Caco-2 (cell line): ENCODE measurements around the gene HIPK2. TPM values are rescaled to one million over a fixed set of nuclear protein-coding genes. Genes with fewer than 3 reads are reported as not detected.

ENCODE experiments used
- BruUV-seq: library from RNA; stranded (reverse); fragments of 400-500 nt; replicated peaks from 2 replicates; lab custom pipeline; 2021; lab: Mats Ljungman, UMichigan
- CTCF ChIA-PET: fragments of 300-600 bp; sonication (Branson Sonifier 250); formaldehyde crosslinking; loops from one replicate; lab custom pipeline; 2022; ENCODE audit warnings: antibody characterized with exemption; lab: Charles Lee
- POLR2A ChIA-PET: fragments of 300-600 bp; sonication (Branson Sonifier 250); formaldehyde crosslinking; loops from one replicate; lab custom pipeline; 2022; ENCODE audit warnings: antibody characterized with exemption; lab: Charles Lee
- DNase-seq, 2 experiments: peaks; one replicate each; pipeline versions ENCODE4 v3.0.0 to v3.0.0-alpha.2; 2020 to 2022
- H3K27me3 ChIP-seq: replicated peaks from 2 replicates; pipeline ENCODE4 v1.6.0; 2011; ENCODE audit warnings: low read length; ENCODE audit not compliant: control insufficient read depth, insufficient read depth
- H3K36me3 ChIP-seq: 2 replicates; pipeline ENCODE4 v1.5.1; 2011; ENCODE audit warnings: low read length; ENCODE audit not compliant: control insufficient read depth, insufficient read depth
- H3K4me1 ChIP-seq: fragments of 250-450 bp; sonication (Bioruptor Pico); 2 replicates; pipeline ENCODE4 v1.5.1; 2020; ENCODE audit warnings: mild to moderate bottlenecking
- H3K4me3 ChIP-seq: 2 replicates; pipeline ENCODE4 v1.5.1; 2011; ENCODE audit warnings: low read depth, mild to moderate bottlenecking, control low read depth, low read length
- H3K9me3 ChIP-seq: fragments of 250-450 bp; sonication (Bioruptor Pico); 2 replicates; pipeline ENCODE4 v1.5.1; 2020; ENCODE audit warnings: mild to moderate bottlenecking, moderate library complexity
- H3K27ac Mint-ChIP-seq: one replicate; pipeline ENCODE4 v1.8.0; 2022; ENCODE audit warnings: mixed read lengths; ENCODE audit not compliant: unreplicated experiment
- H3K27me3 Mint-ChIP-seq: one replicate; pipeline ENCODE4 v1.8.0; 2022; ENCODE audit warnings: mixed read lengths; ENCODE audit not compliant: insufficient read depth, unreplicated experiment
- H3K36me3 Mint-ChIP-seq: one replicate; pipeline ENCODE4 v1.8.0; 2022; ENCODE audit warnings: mild to moderate bottlenecking, mixed read lengths; ENCODE audit not compliant: insufficient read depth, unreplicated experiment
- H3K4me1 Mint-ChIP-seq: one replicate; pipeline ENCODE4 v1.8.0; 2022; ENCODE audit warnings: low read depth, mixed read lengths; ENCODE audit not compliant: unreplicated experiment
- H3K4me3 Mint-ChIP-seq: one replicate; pipeline ENCODE4 v1.8.0; 2022; ENCODE audit warnings: mild to moderate bottlenecking, moderate library complexity, mixed read lengths; ENCODE audit not compliant: unreplicated experiment
- H3K9me3 Mint-ChIP-seq: one replicate; pipeline ENCODE4 v1.8.0; 2022; ENCODE audit warnings: mixed read lengths; ENCODE audit not compliant: unreplicated experiment
- intact Hi-C: fragments of 100-400 bp; cut with micrococcal nuclease; formaldehyde crosslinking; loops from one replicate; pipeline ENCODE4 v1.10.0; 2022; ENCODE audit not compliant: unreplicated experiment
- total RNA-seq: library from RNA; stranded (reverse); gene quantifications from 2 replicates; pipeline ENCODE4 v1.2.3, GENCODE V29; 2022
- TF ChIP-seq, protein P1 (sequence below), 2 experiments: fragments of 200-600 bp in 1 of 2; IDR thresholded peaks; 1 replicate in 1 of 2; 2 replicates in 1 of 2; pipeline versions ENCODE4 v1.5.1 to v1.8.0; 2011 to 2022; ENCODE audit warnings: antibody characterized with exemption in 1 of 2, control low read depth in 1 of 2, inconsistent platforms in 1 of 2, low read depth in 1 of 2, low read length in 1 of 2, mild to moderate bottlenecking in 1 of 2, moderate library complexity in 1 of 2; ENCODE audit not compliant: insufficient read depth in 1 of 2, severe bottlenecking in 1 of 2, unreplicated experiment in 1 of 2

HIPK2 gene
- total RNA-seq, 1 experiment from 2014 or later, result 42.8 TPM

DNA sequence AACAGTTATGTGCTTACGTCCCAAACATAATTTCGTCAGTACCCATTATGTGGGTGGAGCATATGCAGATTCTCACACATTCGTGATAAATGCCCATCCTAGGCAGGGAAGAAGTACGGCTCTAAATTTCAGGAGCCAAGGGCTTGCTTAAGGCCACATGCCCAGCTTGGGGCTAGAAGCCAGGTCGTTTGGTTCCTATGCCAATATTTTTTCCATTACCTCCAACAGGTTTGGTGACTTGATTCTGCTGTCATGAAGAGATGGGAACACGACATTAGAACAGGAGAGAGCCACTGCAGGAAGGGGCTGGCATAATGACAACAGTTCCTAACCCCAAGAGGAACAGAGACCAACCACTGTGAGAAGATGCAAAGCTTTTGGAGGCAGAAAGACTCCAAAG lies 85.1 kb downstream of the HIPK2 start:
- TF ChIP-seq, protein P1, sequence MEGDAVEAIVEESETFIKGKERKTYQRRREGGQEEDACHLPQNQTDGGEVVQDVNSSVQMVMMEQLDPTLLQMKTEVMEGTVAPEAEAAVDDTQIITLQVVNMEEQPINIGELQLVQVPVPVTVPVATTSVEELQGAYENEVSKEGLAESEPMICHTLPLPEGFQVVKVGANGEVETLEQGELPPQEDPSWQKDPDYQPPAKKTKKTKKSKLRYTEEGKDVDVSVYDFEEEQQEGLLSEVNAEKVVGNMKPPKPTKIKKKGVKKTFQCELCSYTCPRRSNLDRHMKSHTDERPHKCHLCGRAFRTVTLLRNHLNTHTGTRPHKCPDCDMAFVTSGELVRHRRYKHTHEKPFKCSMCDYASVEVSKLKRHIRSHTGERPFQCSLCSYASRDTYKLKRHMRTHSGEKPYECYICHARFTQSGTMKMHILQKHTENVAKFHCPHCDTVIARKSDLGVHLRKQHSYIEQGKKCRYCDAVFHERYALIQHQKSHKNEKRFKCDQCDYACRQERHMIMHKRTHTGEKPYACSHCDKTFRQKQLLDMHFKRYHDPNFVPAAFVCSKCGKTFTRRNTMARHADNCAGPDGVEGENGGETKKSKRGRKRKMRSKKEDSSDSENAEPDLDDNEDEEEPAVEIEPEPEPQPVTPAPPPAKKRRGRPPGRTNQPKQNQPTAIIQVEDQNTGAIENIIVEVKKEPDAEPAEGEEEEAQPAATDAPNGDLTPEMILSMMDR (IDR thresholded peaks at IDR 0.05; ENCODE audit: insufficient read depth in 1 of 2, low read depth in 1 of 2, low read length in 1 of 2, severe bottlenecking in 1 of 2, unreplicated experiment in 1 of 2), result no peak
- Mint-ChIP-seq H3K36me3 (peaks cover 12% of the 10 kb centered on the region), H3K9me3 (no peaks in the 10 kb centered on the region), H3K4me3 (no peak overlapping the region), H3K4me1 (peaks cover 19% of the 10 kb centered on the region), H3K27me3 (no peaks in the 10 kb centered on the region), H3K27ac (no peak overlapping the region)
- intact Hi-C loops, result no loop called here
- BruUV-seq, result no TSS peak
- no peaks in the 10 kb centered on the region for H3K9me3 ChIP-seq
- no peak overlapping the region for H3K4me3 ChIP-seq
- H3K27me3 ChIP-seq, result no peaks in the 10 kb centered on the region
- ChIA-PET CTCF (no interaction called here), POLR2A (no interaction called here)
- H3K4me1 ChIP-seq, result no peaks in the 10 kb centered on the region
- no peak for DNase-seq
- H3K36me3 ChIP-seq, result 0 out of 2 replicates have a peak, but pooled peaks cover 2% of the 10 kb centered on the region

- Histone ChIP-seq H3K36me3 (no peaks in the 10 kb centered on the region), H3K4me3 (no peak overlapping the region), H3K27me3 (no peaks in the 10 kb centered on the region), H3K9me3 (no peaks in the 10 kb centered on the region), H3K4me1 (no peaks in the 10 kb centered on the region)
- DNase-seq, result no peak
- CTCF ChIA-PET, result no interaction called here
- Mint-ChIP-seq H3K27ac (no peak overlapping the region), H3K4me1 (peaks cover 19% of the 10 kb centered on the region), H3K9me3 (peaks cover 6% of the 10 kb centered on the region), H3K27me3 (no peaks in the 10 kb centered on the region), H3K4me3 (no peak overlapping the region), H3K36me3 (peaks cover 18% of the 10 kb centered on the region)
- POLR2A ChIA-PET, result no interaction called here
- intact Hi-C loops, result no loop called here
- TF ChIP-seq, protein P1 (IDR thresholded peaks at IDR 0.05; ENCODE audit: insufficient read depth in 1 of 2, low read depth in 1 of 2, low read length in 1 of 2, severe bottlenecking in 1 of 2, unreplicated experiment in 1 of 2), result no peak
- no TSS peak for BruUV-seq
Measured at GRCh38 chr7:139691253-139691781, 86.5 kb downstream of the HIPK2 start.

DNA sequence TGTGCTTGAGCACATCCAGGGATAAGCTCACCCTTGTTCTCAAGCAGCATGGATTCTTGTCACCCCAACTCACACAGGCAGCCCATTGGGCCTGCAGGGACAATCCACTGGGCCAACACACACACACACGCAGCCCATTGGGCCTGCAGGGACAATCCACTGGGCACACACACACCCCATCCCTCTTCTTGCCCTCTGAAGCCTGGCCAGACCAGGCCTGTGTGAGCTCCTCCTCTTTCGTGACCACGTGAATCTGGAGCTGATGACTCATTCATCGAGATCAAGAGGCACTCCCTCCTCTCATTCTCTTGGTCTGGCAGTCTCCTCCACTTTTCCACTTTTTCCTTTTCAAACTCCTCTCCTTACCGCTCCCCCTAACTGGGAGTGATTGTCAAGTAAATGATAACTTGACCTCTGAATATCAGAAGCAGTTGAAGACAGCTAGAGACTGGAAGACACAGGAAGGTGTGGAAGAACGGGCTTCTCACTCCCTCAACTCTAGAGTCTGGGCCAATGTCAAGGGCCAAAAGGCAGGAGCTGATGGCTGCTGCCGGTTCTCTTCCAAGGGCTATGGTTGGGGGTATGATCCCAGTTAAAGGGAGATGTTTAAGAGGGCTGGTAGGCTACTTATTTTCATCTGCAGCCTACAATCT lies 89.7 kb downstream of the HIPK2 start:
- no peaks in the 10 kb centered on the region for H3K9me3 ChIP-seq
- BruUV-seq, result no TSS peak
- Mint-ChIP-seq H3K27ac (peak overlapping the region; percentile 29), H3K9me3 (peaks cover 14% of the 10 kb centered on the region), H3K4me1 (peaks cover 14% of the 10 kb centered on the region), H3K27me3 (no peaks in the 10 kb centered on the region), H3K4me3 (no peak overlapping the region), H3K36me3 (peaks cover 33% of the 10 kb centered on the region)
- POLR2A ChIA-PET, result interaction anchor here (0.9 kb wide), 1 partner anchor 42 kb away, joined by 3 read pairs; no protein-coding TSS in a partner anchor
- H3K27me3 ChIP-seq, result no peaks in the 10 kb centered on the region
- peaks cover 3% of the 10 kb centered on the region for H3K36me3 ChIP-seq
- TF ChIP-seq, protein P1 (IDR thresholded peaks at IDR 0.05; ENCODE audit: insufficient read depth in 1 of 2, low read depth in 1 of 2, low read length in 1 of 2, severe bottlenecking in 1 of 2, unreplicated experiment in 1 of 2), result no peak
- CTCF ChIA-PET, result no interaction called here
- no peak overlapping the region for H3K4me3 ChIP-seq
- intact Hi-C loops, result no loop called here
- DNase-seq, result no peak
- peaks cover 11% of the 10 kb centered on the region for H3K4me1 ChIP-seq
